ENCODE data around the gene BANF2. TPM values are rescaled to one million over a fixed set of nuclear protein-coding genes. Genes with fewer than 3 reads are reported as not detected.

BANF2 gene
- total and polyA plus RNA-seq, 2 of the 13 experiments (the other 11 are each of a cell fraction or from before 2014, with no cell fraction given): 0.35 TPM; not detected in 1

DNA sequence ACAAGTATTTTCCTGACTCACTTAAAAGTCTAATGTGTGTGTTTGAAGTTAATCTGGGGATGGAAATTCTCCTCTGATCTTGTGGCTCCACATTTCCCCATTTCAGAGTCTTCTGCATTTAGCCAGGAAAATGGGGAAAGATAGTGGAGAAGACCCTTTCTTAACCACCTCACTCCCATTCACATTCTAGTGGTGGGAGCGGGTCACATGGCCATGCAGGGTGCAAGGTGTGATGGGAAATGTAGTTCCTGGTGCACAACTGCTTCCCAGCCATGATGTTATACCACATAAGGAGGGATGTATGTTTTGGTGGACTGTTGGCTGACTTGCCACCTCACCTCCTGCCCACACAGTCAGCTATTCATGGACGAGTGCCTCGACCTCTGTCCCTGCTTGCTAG lies 61.8 kb downstream of the BANF2 start (continued):
- TF ChIP-seq STAT5B (CRISPR knock-in tag; IDR thresholded peaks at IDR 0.05): no peak
- no peak for TF ChIP-seq MAFG (CRISPR knock-in tag; IDR thresholded peaks at IDR 0.05)
- TF ChIP-seq PHB2 (IDR thresholded peaks at IDR 0.05; ENCODE audit: partially characterized antibody): no peak
- peak; percentile 42; the same call in 1 of the 2 replicates for TF ChIP-seq SUZ12 (IDR thresholded peaks at IDR 0.05; ENCODE audit: low read depth, low read length)
- TF ChIP-seq, protein P1, sequence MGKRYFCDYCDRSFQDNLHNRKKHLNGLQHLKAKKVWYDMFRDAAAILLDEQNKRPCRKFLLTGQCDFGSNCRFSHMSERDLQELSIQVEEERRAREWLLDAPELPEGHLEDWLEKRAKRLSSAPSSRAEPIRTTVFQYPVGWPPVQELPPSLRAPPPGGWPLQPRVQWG (CRISPR knock-in tag; IDR thresholded peaks at IDR 0.05; ENCODE audit: borderline replicate concordance, low read depth): no peak
- no peak for TF ChIP-seq ZNF484 (CRISPR knock-in tag; IDR thresholded peaks at IDR 0.05; ENCODE audit: borderline replicate concordance, low read depth)
- TF ChIP-seq NR1H2 (CRISPR knock-in tag; IDR thresholded peaks at IDR 0.05; ENCODE audit: borderline replicate concordance, low read depth): no peak
- TF ChIP-seq, protein P2, sequence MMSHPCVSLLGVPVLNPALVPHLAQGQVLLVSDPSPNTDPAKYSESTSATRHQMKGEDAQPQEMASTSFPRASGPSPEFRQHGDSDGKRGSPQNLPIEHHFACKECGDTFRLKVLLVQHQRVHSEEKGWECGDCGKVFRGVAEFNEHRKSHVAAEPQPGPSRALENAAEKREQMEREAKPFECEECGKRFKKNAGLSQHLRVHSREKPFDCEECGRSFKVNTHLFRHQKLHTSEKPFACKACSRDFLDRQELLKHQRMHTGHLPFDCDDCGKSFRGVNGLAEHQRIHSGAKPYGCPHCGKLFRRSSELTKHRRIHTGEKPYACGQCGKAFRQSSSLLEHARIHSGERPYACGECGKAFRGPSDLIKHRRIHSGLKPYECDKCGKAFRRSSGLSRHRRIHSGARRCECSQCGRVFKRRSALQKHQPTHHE (CRISPR knock-in tag; IDR thresholded peaks at IDR 0.05; ENCODE audit: borderline replicate concordance): no peak
- TF ChIP-seq ZNF24 (IDR thresholded peaks at IDR 0.05): no peak
- TF ChIP-seq SOX6 (IDR thresholded peaks at IDR 0.05): no peak
- TF ChIP-seq SOX6 (CRISPR knock-in tag; IDR thresholded peaks at IDR 0.05): no peak
- TF ChIP-seq HES4 (CRISPR knock-in tag; IDR thresholded peaks at IDR 0.05; ENCODE audit: borderline replicate concordance): no peak
- no peak for TF ChIP-seq ZNF337 (CRISPR knock-in tag; IDR thresholded peaks at IDR 0.05; ENCODE audit: borderline replicate concordance, low read depth)
- no peak for TF ChIP-seq SNAI1 (CRISPR knock-in tag; IDR thresholded peaks at IDR 0.05; ENCODE audit: borderline replicate concordance)
- TF ChIP-seq ZNF235 (CRISPR knock-in tag; IDR thresholded peaks at IDR 0.05; ENCODE audit: borderline replicate concordance): no peak
- TF ChIP-seq GATAD2A (CRISPR knock-in tag; IDR thresholded peaks at IDR 0.05): no peak
- no peak for TF ChIP-seq ZNF124 (CRISPR knock-in tag; IDR thresholded peaks at IDR 0.05)
- TF ChIP-seq ZNF7 (CRISPR knock-in tag; IDR thresholded peaks at IDR 0.05): no peak
- TF ChIP-seq RAD51 (IDR thresholded peaks at IDR 0.05; ENCODE audit: borderline replicate concordance): 0 out of 2 replicates have a peak, but pooled peaks have one; percentile 16
- TF ChIP-seq ZFP36 (IDR thresholded peaks at IDR 0.05; ENCODE audit: borderline replicate concordance, low read depth, low read length, partially characterized antibody): no peak
- TF ChIP-seq, protein P3, sequence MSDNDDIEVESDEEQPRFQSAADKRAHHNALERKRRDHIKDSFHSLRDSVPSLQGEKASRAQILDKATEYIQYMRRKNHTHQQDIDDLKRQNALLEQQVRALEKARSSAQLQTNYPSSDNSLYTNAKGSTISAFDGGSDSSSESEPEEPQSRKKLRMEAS (IDR thresholded peaks at IDR 0.05): 0 out of 2 replicates have a peak, but pooled peaks have one; percentile 39
- TF ChIP-seq ZNF441 (CRISPR knock-in tag; IDR thresholded peaks at IDR 0.05; ENCODE audit: borderline replicate concordance): no peak
- TF ChIP-seq, protein P4, sequence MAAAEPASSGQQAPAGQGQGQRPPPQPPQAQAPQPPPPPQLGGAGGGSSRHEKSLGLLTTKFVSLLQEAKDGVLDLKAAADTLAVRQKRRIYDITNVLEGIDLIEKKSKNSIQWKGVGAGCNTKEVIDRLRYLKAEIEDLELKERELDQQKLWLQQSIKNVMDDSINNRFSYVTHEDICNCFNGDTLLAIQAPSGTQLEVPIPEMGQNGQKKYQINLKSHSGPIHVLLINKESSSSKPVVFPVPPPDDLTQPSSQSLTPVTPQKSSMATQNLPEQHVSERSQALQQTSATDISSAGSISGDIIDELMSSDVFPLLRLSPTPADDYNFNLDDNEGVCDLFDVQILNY (CRISPR knock-in tag; conservative IDR thresholded peaks at IDR 0.05): no peak
- no peak for TF ChIP-seq MED8 (CRISPR knock-in tag; IDR thresholded peaks at IDR 0.05; ENCODE audit: insufficient replicate concordance)
- TF ChIP-seq, protein P5, sequence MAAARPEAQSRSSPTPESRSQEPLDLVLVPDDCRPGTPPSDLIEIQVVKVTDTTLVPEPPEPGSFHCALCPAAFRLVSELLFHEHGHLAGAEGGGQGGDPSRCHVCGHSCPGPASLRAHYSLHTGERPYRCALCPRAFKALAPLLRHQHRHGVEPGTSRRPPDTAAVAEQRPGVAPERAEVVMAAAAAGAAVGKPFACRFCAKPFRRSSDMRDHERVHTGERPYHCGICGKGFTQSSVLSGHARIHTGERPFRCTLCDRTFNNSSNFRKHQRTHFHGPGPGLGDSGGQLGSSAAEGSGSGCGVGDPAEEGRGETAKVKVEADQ (CRISPR knock-in tag; IDR thresholded peaks at IDR 0.05; ENCODE audit: borderline replicate concordance): no peak
- no peak for TF ChIP-seq SMYD3 (CRISPR knock-in tag; IDR thresholded peaks at IDR 0.05)
- TF ChIP-seq SRSF1 (optimal IDR thresholded peaks at IDR 0.05; ENCODE audit: low read depth, low read length): no peak
- TF ChIP-seq ZBTB38 (CRISPR knock-in tag; IDR thresholded peaks at IDR 0.05): no peak

Measured in HepG2 (cell line).